Ureter (tissue), 1 donor: ENCODE data around the gene PPP1R7. TPM values are rescaled to one million over a fixed set of nuclear protein-coding genes. Genes with fewer than 3 reads are reported as not detected.

Source experiments
- DNase-seq: peaks from one replicate; pipeline ENCODE4 v3.0.0-alpha.2; 2020; ENCODE audit warnings: low spot score
- total RNA-seq: library from RNA; stranded (reverse); gene quantifications from one replicate; pipeline ENCODE4 v1.2.4, GENCODE V29; 2023
- donor health status: DM: yes; HTN: yes; CAD: no.

Gene PPP1R7
- total RNA-seq, 1 donor from 2014 or later = 73.4 TPM

DNA sequence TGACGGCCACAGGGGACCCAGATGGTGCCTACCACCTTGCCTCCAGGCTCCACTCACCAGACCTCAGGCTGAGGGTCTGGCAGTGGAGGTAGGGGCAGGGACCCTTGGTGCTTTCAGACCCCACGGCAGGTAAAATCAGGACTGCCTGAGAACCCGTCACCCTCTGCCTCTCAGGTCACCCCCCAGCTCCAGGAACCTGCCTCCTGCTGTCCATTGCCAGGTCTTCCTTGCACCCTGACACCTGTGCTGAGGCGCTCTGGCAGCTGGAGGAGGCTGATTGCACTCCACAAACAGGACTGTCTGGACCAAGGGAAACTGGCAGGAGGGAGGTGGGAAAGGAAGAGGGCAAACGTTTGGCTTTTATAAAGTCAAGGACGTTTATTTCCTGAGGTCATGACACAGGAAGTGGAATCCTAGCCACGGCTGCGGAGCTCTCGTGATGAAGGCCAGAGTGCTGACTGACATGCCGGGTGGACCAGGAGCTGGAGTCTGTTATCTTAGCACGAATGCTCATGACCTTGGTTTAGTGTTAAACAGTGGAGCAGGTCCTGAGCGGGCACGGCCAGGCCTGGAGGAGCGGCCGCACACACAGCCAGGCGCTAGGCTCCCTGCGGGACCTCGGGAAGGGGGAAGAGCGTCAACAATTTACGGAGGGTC lies 78.7 kb downstream of the PPP1R7 start:
- no peak for DNase-seq

DNA sequence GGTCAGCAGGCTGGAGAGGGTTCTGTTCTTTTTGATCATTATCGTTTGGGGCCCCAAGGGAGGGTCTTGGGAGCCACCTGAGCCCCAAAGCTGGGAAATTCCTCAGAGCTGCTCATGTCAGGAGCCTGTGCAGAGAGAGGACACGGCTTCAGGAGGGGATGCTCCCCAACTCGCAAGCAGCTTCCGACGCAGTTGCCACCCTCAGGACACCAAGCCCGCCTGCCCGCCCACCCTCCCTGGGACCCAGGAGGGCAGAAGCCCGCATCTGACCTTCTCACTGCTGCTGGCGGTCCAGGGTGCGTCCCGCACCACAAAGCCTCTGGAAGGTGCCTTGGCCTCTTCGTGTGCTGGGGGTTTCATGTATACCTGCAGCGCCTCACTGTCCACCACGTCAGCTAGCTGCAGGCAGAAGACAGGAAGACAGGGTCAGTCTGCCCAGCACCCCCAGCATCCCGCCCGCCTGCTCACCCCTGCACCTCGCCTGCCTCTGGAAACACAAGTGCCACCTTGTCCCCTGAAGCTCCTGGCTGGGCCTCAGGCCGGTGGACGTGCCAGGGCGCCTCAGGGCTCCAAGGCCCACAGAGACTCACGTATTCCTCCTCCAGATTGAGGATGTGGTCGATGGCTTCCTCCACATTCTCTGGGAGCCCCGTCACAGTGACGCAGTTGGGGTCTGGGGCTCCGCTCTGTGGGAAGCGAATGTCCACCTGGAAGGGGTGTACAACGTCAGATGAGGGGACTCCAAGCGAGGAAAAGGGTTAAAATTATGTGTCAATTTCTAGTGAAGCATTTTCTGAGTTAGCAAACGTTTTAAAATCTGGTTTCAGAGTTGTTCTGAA lies 79.5 kb downstream of the PPP1R7 start:
- no peak for DNase-seq

DNA sequence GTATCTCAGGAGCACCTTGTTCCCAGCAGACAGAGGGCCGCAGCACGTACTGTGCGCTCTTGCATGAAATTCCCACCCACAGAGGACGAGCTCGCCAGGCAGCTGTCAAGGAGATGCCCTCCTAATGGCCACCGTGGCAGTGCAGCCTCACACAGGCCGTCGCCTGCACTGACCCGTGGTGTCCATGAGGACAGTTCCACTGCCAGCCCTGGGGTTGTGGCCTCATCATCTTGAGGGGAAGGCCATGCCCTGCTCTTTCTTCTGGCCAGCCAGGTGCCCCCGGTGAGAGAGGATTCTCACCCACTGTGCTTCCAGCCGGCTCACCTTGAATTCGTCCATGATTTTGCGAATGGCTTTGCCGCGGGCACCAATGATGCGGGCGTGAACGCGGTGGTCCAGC lies 80.2 kb downstream of the PPP1R7 start:
- DNase-seq = no peak

DNA sequence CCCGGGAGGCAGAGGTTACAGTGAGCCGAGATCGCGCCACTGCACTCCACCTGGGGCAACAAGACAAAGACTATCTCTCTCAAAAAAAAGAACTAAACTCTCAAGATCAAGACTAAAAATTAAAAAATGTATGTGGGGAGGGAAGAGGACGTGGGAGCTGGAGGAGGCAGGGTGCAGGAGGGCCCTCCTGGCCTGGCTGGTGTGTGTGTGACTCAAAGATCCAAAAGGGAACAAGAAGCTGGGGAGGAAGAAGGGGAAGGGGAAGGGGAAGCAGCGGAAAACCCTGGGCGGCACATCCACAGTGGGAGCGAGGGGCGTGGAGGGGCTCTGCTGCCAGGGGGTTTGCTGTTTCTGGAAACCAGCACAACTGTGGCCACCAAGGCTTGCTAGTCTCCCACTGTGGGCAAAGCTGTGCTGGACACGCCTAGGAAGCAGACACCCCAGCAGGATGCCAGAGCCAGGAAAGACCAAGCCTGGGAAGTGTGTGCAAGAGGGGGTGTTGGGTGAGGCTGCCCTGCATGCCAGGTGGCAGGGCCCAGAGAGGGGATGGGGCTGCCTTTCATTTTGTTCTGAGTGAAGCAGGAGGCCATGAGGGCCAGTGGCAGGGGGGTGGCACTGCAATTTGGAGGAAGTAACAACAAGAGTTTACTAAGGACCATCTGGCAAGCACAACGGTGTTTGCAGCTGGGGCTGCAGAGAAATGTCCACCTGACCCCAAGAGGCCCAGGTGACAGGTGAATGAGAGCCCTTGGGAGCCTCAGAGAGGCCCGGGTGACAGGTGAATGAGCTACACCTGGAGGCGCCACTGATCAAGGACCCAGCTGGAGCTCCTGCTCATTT lies 82.7 kb downstream of the PPP1R7 start:
- no peak for DNase-seq

Other genes starting within 250 kb of the PPP1R7 start
- 0.23 TPM for gene CROCC2, start 244.1 kb upstream of the PPP1R7 start, total RNA-seq
- 41.8 TPM for gene SNED1, start 151.8 kb upstream of the PPP1R7 start, total RNA-seq
- 37.6 TPM for gene MTERF4, start 48.2 kb upstream of the PPP1R7 start, total RNA-seq
- 17.4 TPM for gene PASK, start 995 bp upstream of the PPP1R7 start, total RNA-seq
- gene ANO7, start 38.2 kb downstream of the PPP1R7 start, total RNA-seq = 1.4 TPM
- 526 TPM for gene HDLBP, start 165.2 kb downstream of the PPP1R7 start, total RNA-seq
- gene SEPTIN2, start 165.5 kb downstream of the PPP1R7 start, total RNA-seq = 480 TPM
- gene FARP2, start 205.8 kb downstream of the PPP1R7 start, total RNA-seq = 120 TPM